Limb (tissue), 2 donors: Measurements from ENCODE around the gene ACOX1.

Experiments used
- DNase-seq, 2 donors: peaks; one replicate each; pipeline ENCODE4 v3.0.0-alpha.2; 2016; ENCODE audit errors: extremely low spot score in 2 of 2

ACOX1 gene

GRCh38 chr17:75909051-75909811 lies 69.7 kb downstream of the ACOX1 start:
- DNase-seq: no peak

GRCh38 chr17:75908201-75908600 lies 70.8 kb downstream of the ACOX1 start:
- no peak for DNase-seq

DNA sequence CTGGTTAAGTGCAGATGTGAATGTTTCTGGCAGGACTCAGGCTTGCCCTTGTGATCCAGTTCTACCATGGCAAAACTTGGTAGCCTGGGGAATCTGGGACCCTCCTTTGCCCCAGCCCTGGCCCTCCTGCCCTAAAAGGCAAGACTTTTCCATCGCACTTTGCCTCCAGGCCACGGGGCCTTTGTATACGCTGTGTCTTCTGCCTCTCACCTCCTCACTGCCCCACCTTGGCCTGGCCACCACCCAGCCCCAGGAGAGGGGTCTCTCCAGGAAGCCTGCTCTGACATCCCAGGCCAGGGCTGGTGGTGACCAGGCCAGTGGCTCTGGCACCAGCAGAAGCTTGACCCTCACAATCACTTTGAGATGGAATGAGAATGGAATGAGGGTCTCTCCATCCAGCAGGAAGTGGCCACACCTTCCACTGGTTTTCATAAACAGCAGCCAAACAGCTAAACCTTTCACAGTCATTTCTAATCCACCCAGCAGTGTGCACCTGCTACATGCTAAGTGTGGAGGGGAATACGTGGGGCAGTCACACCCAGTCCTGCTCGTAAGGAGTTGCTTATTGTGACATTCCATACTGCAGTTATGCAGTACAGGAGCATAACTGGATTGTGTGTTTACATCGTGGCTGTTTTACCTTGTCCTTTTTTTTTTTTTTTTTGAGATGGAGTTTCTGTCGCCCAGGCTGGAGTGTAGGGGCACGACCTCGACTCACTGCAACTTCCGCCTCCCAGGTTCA lies 72.7 kb downstream of the ACOX1 start:
- no peak for DNase-seq

GRCh38 chr17:75904749-75905521 lies 74.0 kb downstream of the ACOX1 start, which contains the start of gene MRPL38:
Gene MRPL38 (minus strand): TSS chr17:75904884. CDS start chr17:75904875, 9 bp downstream.
- DNase-seq: peak; percentile 89 to 93

DNA sequence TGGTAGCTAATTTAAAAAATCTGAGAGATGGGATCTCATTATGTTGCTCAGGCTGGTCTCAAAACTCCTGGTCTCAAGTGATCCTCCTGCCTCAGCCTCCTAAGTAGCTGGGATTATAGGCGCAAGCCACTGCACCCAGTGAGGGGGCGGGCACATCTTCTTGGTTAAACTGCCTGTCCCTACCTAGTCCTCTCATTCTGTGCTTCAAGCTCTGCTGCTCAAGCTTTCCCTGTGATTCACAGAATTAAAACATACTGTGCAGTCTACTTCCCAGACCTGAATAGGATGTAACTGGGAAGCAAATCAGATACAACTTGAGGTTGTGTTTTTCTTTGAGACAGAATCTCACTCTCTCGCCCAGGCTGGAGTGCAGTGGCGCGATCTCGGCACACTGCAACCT lies 76.6 kb downstream of the ACOX1 start:
- DNase-seq: no peak

DNA sequence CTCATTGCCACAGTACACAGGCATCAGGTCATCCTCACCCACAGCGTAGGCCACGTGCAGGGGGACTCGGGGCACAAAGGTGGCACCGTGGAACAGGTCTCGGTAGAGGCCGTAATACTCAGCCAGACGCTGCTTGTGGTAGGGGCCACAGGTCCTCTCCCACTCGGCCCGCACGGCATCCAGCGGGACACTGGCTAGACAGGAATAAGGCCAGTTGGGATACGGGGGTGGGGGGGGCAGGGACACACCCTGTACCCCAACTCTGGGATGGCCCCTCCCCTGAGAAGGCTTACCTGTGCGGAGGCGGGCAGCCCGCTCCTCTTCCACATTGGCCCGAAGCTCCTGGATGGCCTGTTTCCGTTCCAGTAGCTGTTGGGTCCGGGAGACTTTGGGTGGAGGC lies 77.2 kb downstream of the ACOX1 start:
- no peak for DNase-seq

DNA sequence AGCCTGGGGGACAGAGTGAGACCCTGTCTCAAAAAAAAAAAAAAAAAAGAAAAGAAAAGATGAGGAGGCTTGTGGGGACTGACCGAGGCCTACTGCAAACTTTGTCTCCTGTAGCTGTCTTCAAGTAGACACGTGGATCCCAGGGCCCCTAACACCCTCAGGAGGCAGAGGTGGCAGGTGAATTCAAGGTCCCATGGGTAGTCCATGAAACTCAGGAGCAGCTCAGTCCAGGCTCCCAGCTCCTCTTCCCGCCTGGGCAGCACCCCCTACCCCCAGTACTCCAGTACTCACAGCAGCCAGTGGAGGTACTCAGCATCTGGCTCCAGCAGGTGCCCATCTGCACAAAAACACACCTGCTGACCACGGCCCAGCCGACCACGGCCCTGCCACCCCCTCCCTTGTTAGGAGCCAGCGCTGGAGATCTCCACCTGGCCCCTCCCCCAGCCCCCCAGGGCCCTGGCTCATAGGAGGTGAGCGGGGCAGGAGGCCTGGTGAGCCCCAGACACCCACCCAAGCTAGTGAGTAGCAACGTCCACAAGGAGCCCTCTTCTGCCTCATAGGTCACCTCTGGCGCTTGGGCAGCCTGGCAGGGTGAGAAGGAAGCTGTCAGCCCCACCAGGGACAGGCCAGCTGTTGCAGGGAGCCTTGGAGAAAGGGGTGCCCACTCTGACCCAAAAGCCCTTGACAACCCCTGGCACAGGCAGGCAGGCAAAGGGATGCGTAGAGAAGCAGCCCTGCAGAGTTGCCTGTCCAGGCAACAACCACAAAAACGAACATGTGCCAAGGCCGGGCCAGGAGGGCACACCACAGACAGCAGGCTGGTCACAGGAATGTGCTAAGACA lies 78.1 kb downstream of the ACOX1 start:
- peak in 1 of 2 donors; percentile 27 for DNase-seq

DNA sequence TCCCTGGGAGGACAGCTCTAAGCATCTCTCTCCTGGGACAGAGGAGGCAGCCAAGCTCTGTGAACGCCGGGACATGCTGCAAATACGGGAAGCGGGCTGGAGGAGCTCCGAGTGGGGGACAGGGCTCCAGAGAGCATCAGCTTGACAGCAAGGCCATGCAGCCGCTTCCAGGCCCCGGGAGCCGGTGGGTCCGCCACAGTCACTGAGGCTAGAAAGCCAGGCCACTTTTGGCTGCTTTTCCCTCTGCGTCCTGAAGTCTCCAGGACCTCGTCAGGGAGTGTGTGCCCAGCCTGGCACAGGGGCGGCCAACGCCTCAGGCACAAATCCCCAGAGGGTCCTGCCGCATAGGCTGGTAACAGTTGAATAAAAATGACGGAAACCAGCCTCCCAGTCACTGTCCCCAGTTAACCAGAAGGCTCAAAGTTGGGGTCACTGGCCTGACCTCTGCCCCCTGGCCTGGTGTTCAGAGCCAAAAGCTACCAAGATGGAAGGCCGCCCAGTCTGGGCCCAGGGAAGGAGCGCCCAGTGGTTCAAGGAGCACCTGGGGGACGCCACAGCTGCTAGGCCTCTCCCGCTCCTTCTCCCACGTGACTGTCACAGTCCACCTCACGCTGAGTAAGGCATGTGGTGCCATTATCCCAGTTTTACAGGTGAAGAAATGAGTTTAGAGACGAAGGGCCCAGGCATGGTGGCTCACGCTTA lies 79.0 kb downstream of the ACOX1 start:
- no peak for DNase-seq

DNA sequence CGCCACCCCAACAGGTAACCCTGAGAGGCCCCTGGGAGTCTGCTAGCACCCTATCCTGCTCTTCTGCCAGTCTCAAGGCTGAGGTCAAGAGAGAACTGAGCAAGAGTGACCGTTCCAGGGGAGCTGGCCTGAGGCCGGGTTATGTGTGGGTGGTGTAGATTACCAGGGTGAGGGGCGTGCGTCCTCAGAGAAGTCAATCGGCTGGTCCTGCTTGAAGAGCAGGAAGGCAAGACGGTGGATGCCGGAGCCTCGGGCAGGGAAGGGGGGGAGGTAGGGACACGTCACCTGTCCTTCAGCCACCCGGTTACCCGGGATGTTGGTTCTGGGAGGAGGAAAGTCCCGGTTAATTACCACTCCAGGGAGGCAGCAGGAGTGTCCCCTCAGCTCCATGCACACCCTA lies 79.6 kb downstream of the ACOX1 start:
- DNase-seq: peak in 1 of 2 donors; percentile 27

- no peak for DNase-seq
Observed at GRCh38 chr17:75898791-75899190, 80.2 kb downstream of the ACOX1 start.

- peak in 1 of 2 donors; percentile 29 for DNase-seq
Observed at GRCh38 chr17:75898065-75898464, 80.9 kb downstream of the ACOX1 start.

DNA sequence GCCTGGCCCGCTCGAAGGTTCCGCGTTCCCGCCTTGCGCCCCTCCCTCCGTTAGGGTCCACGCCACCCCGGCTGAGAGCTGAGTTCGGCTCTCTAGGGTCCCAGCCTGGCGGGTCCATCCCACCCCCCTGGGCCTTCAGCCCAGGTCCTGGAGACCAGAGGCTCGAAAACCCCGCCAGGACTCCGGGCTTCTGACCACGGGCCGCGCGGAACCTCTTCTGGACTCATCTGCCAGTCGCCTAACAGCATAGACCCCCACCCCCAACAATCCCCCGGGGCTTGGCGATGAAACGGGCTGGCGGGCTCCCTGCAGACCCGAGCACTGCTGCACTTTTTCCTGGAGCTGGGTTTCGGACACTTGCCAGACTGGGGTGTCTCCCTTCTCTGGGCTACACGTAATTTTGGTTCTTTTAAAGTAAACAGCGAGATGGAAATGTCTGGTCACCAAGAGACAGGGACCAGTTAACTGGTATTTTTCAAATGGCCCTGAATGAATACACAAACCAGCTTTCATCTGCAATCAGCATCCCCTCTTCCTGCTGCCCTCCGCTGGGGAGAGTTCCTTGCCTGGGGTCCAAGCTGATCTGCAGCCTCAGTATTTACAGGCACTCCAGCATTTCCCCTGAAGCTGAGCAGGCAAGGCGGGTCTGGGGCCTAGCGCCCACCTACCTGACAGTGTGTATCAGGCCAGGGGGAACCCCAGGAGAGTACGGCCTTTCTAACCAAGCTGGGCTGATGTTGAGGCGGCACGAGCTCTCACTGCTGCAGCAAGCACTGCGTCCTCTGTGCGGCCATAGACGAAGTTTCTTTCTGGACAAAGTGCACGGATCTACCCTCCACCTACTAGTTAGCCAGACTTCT lies 81.6 kb downstream of the ACOX1 start:
- DNase-seq: peak in 1 of 2 donors; percentile 26

- peak; percentile 76 to 87 for DNase-seq
Observed at GRCh38 chr17:75896415-75897159, 82.4 kb downstream of the ACOX1 start, which contains the start of gene TRIM65. Gene TRIM65 (minus strand): TSS chr17:75896951. CDS start chr17:75896937, 14 bp downstream.

- peak in 1 of 2 donors; percentile 34 for DNase-seq
Observed at GRCh38 chr17:75895370-75896155, 83.4 kb downstream of the ACOX1 start.

DNA sequence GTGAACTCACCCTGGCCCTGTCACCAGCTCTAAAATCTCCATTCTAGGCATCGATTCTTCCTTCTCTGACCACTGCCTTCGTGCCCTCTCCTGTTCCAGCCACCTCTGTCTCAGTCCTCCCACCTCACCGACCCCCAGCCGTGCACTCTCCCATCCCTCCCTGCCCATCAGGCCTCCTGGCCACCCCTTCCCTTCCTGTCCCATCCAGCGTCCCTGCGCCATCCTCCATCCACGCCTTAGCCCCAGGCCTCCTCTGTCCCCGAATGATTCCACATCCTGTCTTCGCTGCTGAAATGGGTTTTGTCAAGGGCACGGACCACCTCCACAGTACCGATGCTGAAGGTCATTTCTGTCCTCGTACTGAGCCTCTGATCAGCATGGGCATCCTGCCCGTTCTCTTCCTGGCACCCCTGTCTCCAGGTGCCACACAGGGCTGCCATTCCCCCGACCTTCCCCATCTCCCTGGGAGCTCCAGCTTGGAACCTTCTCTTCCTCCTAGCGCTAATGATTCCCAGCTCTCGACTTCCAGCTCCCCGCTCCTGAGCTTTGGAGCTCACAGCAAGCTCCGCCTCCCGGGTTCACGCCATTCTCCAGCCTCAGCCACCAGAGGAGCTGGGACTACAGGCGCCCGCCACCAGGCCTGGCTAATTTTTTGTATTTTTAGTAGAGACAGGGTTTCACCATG lies 84.8 kb downstream of the ACOX1 start:
- DNase-seq: peak in 1 of 2 donors; percentile 31

DNA sequence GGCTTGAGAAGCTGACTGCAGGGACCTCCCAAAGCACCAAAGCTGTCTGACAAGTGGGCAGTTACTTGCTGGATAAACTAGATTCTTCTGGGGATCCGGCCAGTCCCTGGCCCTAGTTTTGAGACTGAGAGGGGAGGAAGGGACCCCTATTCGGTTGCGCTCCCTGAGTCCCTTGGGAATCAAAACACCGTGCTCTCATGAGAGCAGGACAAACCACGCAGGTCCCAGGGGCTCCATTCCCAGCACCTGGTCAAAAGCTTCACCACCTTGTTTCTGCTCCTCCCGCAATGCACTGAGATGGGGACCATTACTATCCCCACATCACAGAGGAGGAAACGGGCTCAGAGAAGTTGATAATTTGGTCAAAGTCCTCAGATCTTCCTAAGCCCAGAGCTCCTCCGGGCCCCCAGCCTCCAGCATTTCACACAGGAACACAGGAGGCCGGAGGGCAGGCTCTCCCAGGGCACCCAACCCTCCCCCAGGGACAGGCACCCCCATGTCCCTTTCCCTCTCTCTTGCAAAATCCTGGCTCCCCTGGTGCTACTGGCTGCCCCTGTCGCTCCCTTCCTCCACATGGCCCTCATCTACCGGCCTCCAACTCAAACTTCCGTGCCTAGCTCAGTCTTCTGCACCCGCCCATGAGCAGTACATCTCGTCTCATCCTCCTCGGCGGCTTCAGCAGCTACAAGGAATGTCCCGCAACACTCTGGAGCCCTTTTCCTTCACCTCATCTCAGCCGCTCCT lies 85.5 kb downstream of the ACOX1 start:
- peak in 1 of 2 donors; percentile 34 for DNase-seq
